Measurements from ENCODE around the gene ANKRD22. TPM values are rescaled to one million over a fixed set of nuclear protein-coding genes. Genes with fewer than 3 reads are reported as not detected.

The ANKRD22 gene
- total RNA-seq, 2 experiments from 2014 or later, result not detected

GRCh38 chr10:88881320-88881719 lies 29.7 kb upstream of the ANKRD22 start:
- peak overlapping the region; percentile 99 for H3K4me3 Mint-ChIP-seq
- H3K4me1 ChIP-seq (ENCODE audit: insufficient read depth, low read length), result peaks cover 25% of the 10 kb centered on the region
- H3K27ac ChIP-seq (ENCODE audit: low read depth in 1 of 2, low read length in 2 of 2), result peak overlapping the region; percentile 76 to 77
- H3K4me1 Mint-ChIP-seq (ENCODE audit: low read depth), result peaks cover 80% of the 10 kb centered on the region
- H3K9me3 Mint-ChIP-seq, result no peaks in the 10 kb centered on the region
- TF ChIP-seq CTCF (IDR thresholded peaks at IDR 0.05), result no peak
- H3K27me3 ChIP-seq (ENCODE audit: control insufficient read depth in 1 of 2, insufficient read depth in 2 of 2, low read length in 2 of 2), result no peaks in the 10 kb centered on the region
- H3K4me3 ChIP-seq (ENCODE audit: low read length), result peak overlapping the region; percentile 84
- ChIA-PET CTCF (interaction anchor here (0.8 to 1.1 kb wide), 2 partner anchors 45 to 927 kb away, joined by 3 read pairs; no protein-coding TSS in a partner anchor), POLR2A (interaction anchor here (0.6 to 3.5 kb wide), 11 partner anchors 14 to 422 kb away, joined by 3 to 33 read pairs (median 4); partner anchors contain the start of genes FAS and LIPA)
- peaks cover 34% of the 10 kb centered on the region for H3K36me3 Mint-ChIP-seq (ENCODE audit: low read depth)
- H3K27me3 Mint-ChIP-seq, result no peaks in the 10 kb centered on the region
- DNase-seq, result peak in 3 of 14 experiments; percentile 13 to 34 (median 26)
- peak overlapping the region; percentile 91 for H3K27ac Mint-ChIP-seq
- no peak for ATAC-seq (ENCODE audit: poor library complexity)
- intact Hi-C loops (cut with DNase I, micrococcal nuclease), result loop anchor here in 1 of 2 experiments (1.0 kb wide), 1 partner anchor 46 kb away; no protein-coding TSS in a partner anchor
- no peaks in the 10 kb centered on the region for H3K9me3 ChIP-seq (ENCODE audit: control insufficient read depth in 1 of 2, insufficient read depth in 1 of 2, low read length in 2 of 2)
- H3K36me3 ChIP-seq (ENCODE audit: insufficient read depth, low read length), result no peaks in the 10 kb centered on the region

- POLR2A ChIA-PET, result interaction anchor here (0.7 to 3.5 kb wide), 37 partner anchors 8 to 1018 kb away, joined by 3 to 33 read pairs (median 5); partner anchors contain the start of genes ANKRD22, CH25H, FAS and IFIT2
- peak; percentile 15 for TF ChIP-seq CTCF (IDR thresholded peaks at IDR 0.05)
- DNase-seq, result peak; percentile 53 to 86 (median 64)
- Mint-ChIP-seq H3K27ac (peak overlapping the region; percentile 91), H3K4me1 (ENCODE audit: low read depth) (peaks cover 73% of the 10 kb centered on the region), H3K9me3 (no peaks in the 10 kb centered on the region), H3K36me3 (ENCODE audit: low read depth) (peaks cover 34% of the 10 kb centered on the region), H3K27me3 (no peaks in the 10 kb centered on the region), H3K4me3 (peak overlapping the region; percentile 99)
- H3K4me3 ChIP-seq (ENCODE audit: low read length), result peak overlapping the region; percentile 84
- H3K27ac ChIP-seq (ENCODE audit: low read depth in 1 of 2, low read length in 2 of 2), result peak overlapping the region; percentile 76 to 77
- H3K27me3 ChIP-seq (ENCODE audit: control insufficient read depth in 1 of 2, insufficient read depth in 2 of 2, low read length in 2 of 2), result no peaks in the 10 kb centered on the region
- H3K4me1 ChIP-seq (ENCODE audit: insufficient read depth, low read length), result peaks cover 25% of the 10 kb centered on the region
- H3K9me3 ChIP-seq (ENCODE audit: control insufficient read depth in 1 of 2, insufficient read depth in 1 of 2, low read length in 2 of 2), result no peaks in the 10 kb centered on the region
- CTCF ChIA-PET, result interaction anchor here (0.6 to 1.3 kb wide), 7 partner anchors 43 to 926 kb away, joined by 3 to 4 read pairs (median 3); partner anchors contain the start of gene FAS
- no peaks in the 10 kb centered on the region for H3K36me3 ChIP-seq (ENCODE audit: insufficient read depth, low read length)
- intact Hi-C loops (cut with DNase I, micrococcal nuclease), result loop anchor here in 1 of 2 experiments (1.0 kb wide), 1 partner anchor 45 kb away; no protein-coding TSS in a partner anchor
- ATAC-seq (ENCODE audit: poor library complexity), result peak; percentile 72
Observed at GRCh38 chr10:88880282-88881076, 28.8 kb upstream of the ANKRD22 start.

- CTCF ChIA-PET, result interaction anchor here (0.6 to 1.3 kb wide), 5 partner anchors 44 to 112 kb away, joined by 3 to 4 read pairs (median 3); partner anchors contain the start of gene FAS
- Histone ChIP-seq H3K4me1 (ENCODE audit: insufficient read depth, low read length) (peaks cover 25% of the 10 kb centered on the region), H3K9me3 (ENCODE audit: control insufficient read depth in 1 of 2, insufficient read depth in 1 of 2, low read length in 2 of 2) (no peaks in the 10 kb centered on the region), H3K4me3 (ENCODE audit: low read length) (peak within 1 kb of the TSS; percentile 84), H3K36me3 (ENCODE audit: insufficient read depth, low read length) (no peaks in the 10 kb centered on the region), H3K27ac (ENCODE audit: low read depth in 1 of 2, low read length in 2 of 2) (peak within 1 kb of the TSS; percentile 76 to 77), H3K27me3 (ENCODE audit: control insufficient read depth in 1 of 2, insufficient read depth in 2 of 2, low read length in 2 of 2) (no peaks in the 10 kb centered on the region)
- POLR2A ChIA-PET, result interaction anchor here (0.6 to 3.5 kb wide), 37 partner anchors 9 to 1017 kb away, joined by 3 to 33 read pairs (median 5); partner anchors contain the start of genes ANKRD22, CH25H, FAS and IFIT2
- Mint-ChIP-seq H3K4me1 (ENCODE audit: low read depth) (peaks cover 65% of the 10 kb centered on the region), H3K36me3 (ENCODE audit: low read depth) (peaks cover 34% of the 10 kb centered on the region), H3K9me3 (no peaks in the 10 kb centered on the region), H3K27ac (peak within 1 kb of the TSS; percentile 91), H3K27me3 (no peaks in the 10 kb centered on the region), H3K4me3 (peak within 1 kb of the TSS; percentile 99)
- intact Hi-C loops (cut with DNase I, micrococcal nuclease), result loop anchor here in 1 of 2 experiments (5.0 kb wide), 1 partner anchor 42 kb away; no protein-coding TSS in a partner anchor
- peak; percentile 15 for TF ChIP-seq CTCF (IDR thresholded peaks at IDR 0.05)
- ATAC-seq (ENCODE audit: poor library complexity), result peak; percentile 78
- DNase-seq, result peak in 13 of 14 experiments; percentile 59 to 82 (median 73)
Observed at GRCh38 chr10:88879534-88880281, 28.1 kb upstream of the ANKRD22 start, which contains the start of gene STAMBPL1. Gene STAMBPL1 (plus strand): TSS chr10:88880245. CDS start chr10:88901709, 21,464 bp downstream.

All from CD4-positive, alpha-beta T cell (primary cell).